ENCODE measurements around the gene NDUFAF3. TPM values are rescaled to one million over a fixed set of nuclear protein-coding genes. Genes with fewer than 3 reads are reported as not detected.

The NDUFAF3 gene
- total RNA-seq, 2 experiments from 2014 or later = 124 to 309 TPM

DNA sequence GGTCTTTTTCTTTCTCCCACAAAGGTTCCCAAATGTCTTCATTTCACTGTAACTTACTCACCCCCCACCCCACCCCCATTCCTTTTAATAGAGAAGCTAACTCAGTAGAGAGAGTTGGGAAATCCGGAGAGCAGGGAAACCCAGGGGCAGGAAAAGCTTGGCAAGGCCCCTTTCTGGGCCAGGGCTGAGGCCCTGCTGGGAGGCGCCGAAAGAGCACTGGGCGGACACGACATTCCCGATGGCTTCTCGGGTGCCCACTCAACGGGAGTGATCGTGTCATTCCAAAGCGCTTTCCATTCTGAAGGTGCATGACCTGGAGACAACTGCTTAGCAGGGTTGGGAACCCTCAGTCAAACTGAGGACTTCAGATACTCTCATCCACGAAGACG lies 2.0 kb upstream of the NDUFAF3 start:
- Histone ChIP-seq H3K4me1 (ENCODE audit: insufficient read depth, low read length, poor library complexity, severe bottlenecking) (peaks cover 44% of the 10 kb centered on the region), H3K9me3 (ENCODE audit: low read length) (no peaks in the 10 kb centered on the region), H4K20me1 (ENCODE audit: insufficient read depth, low read length) (0 out of 2 replicates have a peak, but pooled peaks cover 4% of the 10 kb centered on the region), H3K27ac (ENCODE audit: low read depth, low read length, poor library complexity, severe bottlenecking) (peak overlapping the region; percentile 93), H3K79me2 (ENCODE audit: insufficient read depth, low read depth, low read length) (peaks cover 41% of the 10 kb centered on the region; the same call in 1 of the 2 replicates), H2AFZ (ENCODE audit: low read length) (no peak overlapping the region), H3K36me3 (ENCODE audit: insufficient read depth, low read length) (peaks cover 47% of the 10 kb centered on the region), H3K4me2 (ENCODE audit: low read length) (peak overlapping the region; percentile 90), H3K9me2 (ENCODE audit: insufficient read depth, low read length) (no peaks in the 10 kb centered on the region), H3K4me3 (ENCODE audit: low read depth, low read length, poor library complexity, severe bottlenecking) (peak overlapping the region; percentile 80)
- no peak for TF ChIP-seq EZH2phosphoT487 (IDR thresholded peaks at IDR 0.05; ENCODE audit: borderline replicate concordance, low read depth, low read length)
- TF ChIP-seq, protein P1, sequence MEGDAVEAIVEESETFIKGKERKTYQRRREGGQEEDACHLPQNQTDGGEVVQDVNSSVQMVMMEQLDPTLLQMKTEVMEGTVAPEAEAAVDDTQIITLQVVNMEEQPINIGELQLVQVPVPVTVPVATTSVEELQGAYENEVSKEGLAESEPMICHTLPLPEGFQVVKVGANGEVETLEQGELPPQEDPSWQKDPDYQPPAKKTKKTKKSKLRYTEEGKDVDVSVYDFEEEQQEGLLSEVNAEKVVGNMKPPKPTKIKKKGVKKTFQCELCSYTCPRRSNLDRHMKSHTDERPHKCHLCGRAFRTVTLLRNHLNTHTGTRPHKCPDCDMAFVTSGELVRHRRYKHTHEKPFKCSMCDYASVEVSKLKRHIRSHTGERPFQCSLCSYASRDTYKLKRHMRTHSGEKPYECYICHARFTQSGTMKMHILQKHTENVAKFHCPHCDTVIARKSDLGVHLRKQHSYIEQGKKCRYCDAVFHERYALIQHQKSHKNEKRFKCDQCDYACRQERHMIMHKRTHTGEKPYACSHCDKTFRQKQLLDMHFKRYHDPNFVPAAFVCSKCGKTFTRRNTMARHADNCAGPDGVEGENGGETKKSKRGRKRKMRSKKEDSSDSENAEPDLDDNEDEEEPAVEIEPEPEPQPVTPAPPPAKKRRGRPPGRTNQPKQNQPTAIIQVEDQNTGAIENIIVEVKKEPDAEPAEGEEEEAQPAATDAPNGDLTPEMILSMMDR (conservative IDR thresholded peaks at IDR 0.05; ENCODE audit: low read length) = no peak
- CTCF ChIA-PET (ENCODE audit: unreplicated experiment) = no interaction called here
- BruUV-seq (replicated peaks) = no TSS peak
- no peak for DNase-seq (ENCODE audit: low spot score)
- POLR2A ChIA-PET = interaction anchor here (0.6 to 4.4 kb wide), 9 partner anchors 9 to 320 kb away, joined by 3 to 42 read pairs (median 4); partner anchors contain the start of genes IMPDH2, USP4 and WDR6
- intact Hi-C loops (cut with micrococcal nuclease; ENCODE audit: unreplicated experiment) = loop anchor here (2.0 to 5.0 kb wide), 3 partner anchors 31 to 782 kb away; partner anchors contain the start of genes APEH and INKA1

DNA sequence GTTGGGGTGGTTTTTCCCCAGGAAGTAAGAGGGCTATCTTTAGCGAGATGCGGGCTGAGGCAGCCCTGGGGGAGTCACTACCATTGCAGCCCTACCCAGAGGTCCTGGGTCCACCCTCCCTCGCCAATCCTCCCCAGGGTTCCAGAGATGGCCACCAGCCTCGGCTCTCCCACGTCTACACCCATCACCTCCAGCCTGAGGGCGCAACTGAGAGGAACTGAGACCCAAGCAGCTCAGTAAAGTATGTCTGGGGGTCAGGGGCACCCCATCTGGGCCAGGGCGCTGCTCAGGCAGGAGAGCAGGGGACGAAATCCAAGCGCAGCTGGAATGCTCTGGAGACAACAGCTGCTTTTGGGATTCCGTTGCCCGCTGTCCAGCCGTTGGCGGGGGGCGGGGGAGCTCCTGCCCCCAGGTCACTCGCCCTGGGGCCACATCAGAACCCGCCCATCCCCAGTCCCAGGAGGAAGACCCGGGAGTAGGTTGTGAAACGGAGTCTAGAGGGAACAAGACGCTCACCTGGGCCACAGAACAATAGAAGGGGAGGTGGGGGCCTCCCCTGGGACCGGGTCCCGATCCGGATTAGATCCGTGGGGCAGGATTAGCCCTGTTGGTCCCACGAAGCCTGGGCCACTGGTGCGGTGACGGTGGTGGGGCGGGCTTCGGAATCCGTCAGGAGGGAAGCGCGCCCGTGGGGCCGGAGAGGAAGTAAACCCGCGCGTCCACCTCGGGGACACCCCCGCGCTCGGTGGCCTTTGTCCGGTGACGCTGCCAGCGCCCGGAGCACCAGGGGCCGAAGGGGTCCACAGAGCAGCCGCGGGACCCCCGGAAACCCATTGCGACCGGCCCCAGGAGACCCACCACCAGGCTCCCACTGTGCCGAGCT lies 1.4 kb upstream of the NDUFAF3 start:
- H2AFZ ChIP-seq (ENCODE audit: low read length) = no peak overlapping the region
- peak overlapping the region; percentile 90 for H3K4me2 ChIP-seq (ENCODE audit: low read length)
- H3K9me3 ChIP-seq (ENCODE audit: low read length) = no peaks in the 10 kb centered on the region
- peaks cover 47% of the 10 kb centered on the region for H3K36me3 ChIP-seq (ENCODE audit: insufficient read depth, low read length)
- POLR2A ChIA-PET = interaction anchor here (0.6 to 4.4 kb wide), 9 partner anchors 9 to 319 kb away, joined by 3 to 42 read pairs (median 4); partner anchors contain the start of genes IMPDH2, USP4 and WDR6
- H3K4me3 ChIP-seq (ENCODE audit: low read depth, low read length, poor library complexity, severe bottlenecking) = peak overlapping the region; percentile 80
- CTCF ChIA-PET (ENCODE audit: unreplicated experiment) = no interaction called here
- H3K79me2 ChIP-seq (ENCODE audit: insufficient read depth, low read depth, low read length) = peaks cover 41% of the 10 kb centered on the region; the same call in 1 of the 2 replicates
- TSS peak; percentile 70 for BruUV-seq (replicated peaks)
- H3K4me1 ChIP-seq (ENCODE audit: insufficient read depth, low read length, poor library complexity, severe bottlenecking) = peaks cover 50% of the 10 kb centered on the region
- 0 out of 2 replicates have a peak, but pooled peaks cover 4% of the 10 kb centered on the region for H4K20me1 ChIP-seq (ENCODE audit: insufficient read depth, low read length)
- peak overlapping the region; percentile 93 for H3K27ac ChIP-seq (ENCODE audit: low read depth, low read length, poor library complexity, severe bottlenecking)
- no peaks in the 10 kb centered on the region for H3K9me2 ChIP-seq (ENCODE audit: insufficient read depth, low read length)
- TF ChIP-seq EZH2phosphoT487 (IDR thresholded peaks at IDR 0.05; ENCODE audit: borderline replicate concordance, low read depth, low read length) = no peak
- TF ChIP-seq, protein P1 (conservative IDR thresholded peaks at IDR 0.05; ENCODE audit: low read length) = peak; percentile 39; the same call in 1 of the 2 replicates
- intact Hi-C loops (cut with micrococcal nuclease; ENCODE audit: unreplicated experiment) = loop anchor here (1.0 to 5.0 kb wide), 4 partner anchors 32 to 782 kb away; partner anchors contain the start of genes APEH, INKA1 and QRICH1
- DNase-seq (ENCODE audit: low spot score) = peak; percentile 71
